ENCODE measurements around the gene PTPRN2. TPM values are rescaled to one million over a fixed set of nuclear protein-coding genes. Genes with fewer than 3 reads are reported as not detected.
"Not testable (repeated sequence)": the region's sequence is repeated elsewhere in the genome, so short reads cannot be mapped to it uniquely, and the experiment has no call there.

The PTPRN2 gene
- total RNA-seq, 2 donors from 2014 or later, result 30.3 to 40.7 TPM

- intact Hi-C loops (cut with DNase I, micrococcal nuclease), result no loop called here
- DNase-seq (no peak), ATAC-seq (no peak)
Observed at GRCh38 chr7:158458716-158459282, 128.8 kb downstream of the PTPRN2 start.

GRCh38 chr7:158458096-158458495 lies 129.5 kb downstream of the PTPRN2 start:
- DNase-seq, result no peak
- no peak for ATAC-seq
- intact Hi-C loops (cut with DNase I, micrococcal nuclease), result no loop called here

- ATAC-seq; intact Hi-C loops (cut with DNase I, micrococcal nuclease); DNase-seq: not testable (repeated sequence)
Observed at GRCh38 chr7:158457586-158457985, 130.0 kb downstream of the PTPRN2 start.

GRCh38 chr7:158454631-158455030 lies 133.0 kb downstream of the PTPRN2 start:
- no peak for DNase-seq
- no peak for ATAC-seq

GRCh38 chr7:158453663-158454062 lies 134.0 kb downstream of the PTPRN2 start:
- intact Hi-C loops (cut with DNase I, micrococcal nuclease), result no loop called here
- no peak for DNase-seq
- no peak for ATAC-seq

More at GRCh38 chr7:158454631-158455030, 133.0 kb downstream of the PTPRN2 start:
- intact Hi-C loops (cut with DNase I, micrococcal nuclease), result no loop called here

- ATAC-seq, result no peak
- DNase-seq, result no peak
- intact Hi-C loops (cut with DNase I, micrococcal nuclease), result no loop called here
Observed at GRCh38 chr7:158452331-158452730, 135.3 kb downstream of the PTPRN2 start.

- no peak for DNase-seq
- intact Hi-C loops (cut with DNase I, micrococcal nuclease), result no loop called here
- no peak for ATAC-seq
Observed at GRCh38 chr7:158450476-158451124, 137.0 kb downstream of the PTPRN2 start.

- no peak for DNase-seq
- intact Hi-C loops (cut with DNase I, micrococcal nuclease), result no loop called here
- no peak for ATAC-seq
Observed at GRCh38 chr7:158449942-158450341, 137.7 kb downstream of the PTPRN2 start.

GRCh38 chr7:158449266-158449665 lies 138.4 kb downstream of the PTPRN2 start:
- DNase-seq, result no peak
- ATAC-seq, result no peak
- intact Hi-C loops (cut with DNase I, micrococcal nuclease), result no loop called here

- DNase-seq (no peak), ATAC-seq (no peak)
- intact Hi-C loops (cut with DNase I, micrococcal nuclease), result no loop called here
Observed at GRCh38 chr7:158448430-158449100, 139.1 kb downstream of the PTPRN2 start.

- no peak for ATAC-seq
Observed at GRCh38 chr7:158447506-158448171, 140.0 kb downstream of the PTPRN2 start.

GRCh38 chr7:158447151-158447505 lies 140.5 kb downstream of the PTPRN2 start:
- intact Hi-C loops (cut with DNase I, micrococcal nuclease), result no loop called here
- ATAC-seq (no peak), DNase-seq (no peak)

More at GRCh38 chr7:158447506-158448171, 140.0 kb downstream of the PTPRN2 start:
- no peak for DNase-seq
- intact Hi-C loops (cut with DNase I, micrococcal nuclease), result no loop called here

GRCh38 chr7:158446706-158447105 lies 140.9 kb downstream of the PTPRN2 start:
- DNase-seq (no peak), ATAC-seq (no peak)
- intact Hi-C loops (cut with DNase I, micrococcal nuclease), result no loop called here

- ATAC-seq (no peak), DNase-seq (no peak)
- intact Hi-C loops (cut with DNase I, micrococcal nuclease), result no loop called here
Observed at GRCh38 chr7:158446281-158446680, 141.3 kb downstream of the PTPRN2 start.

- intact Hi-C loops (cut with DNase I, micrococcal nuclease), result no loop called here
Observed at GRCh38 chr7:158445421-158446175, 142.0 kb downstream of the PTPRN2 start.

GRCh38 chr7:158444501-158445420 lies 142.9 kb downstream of the PTPRN2 start:
- DNase-seq, result no peak
- intact Hi-C loops (cut with DNase I, micrococcal nuclease), result no loop called here
- ATAC-seq, result no peak

More at GRCh38 chr7:158445421-158446175, 142.0 kb downstream of the PTPRN2 start:
- DNase-seq, result no peak
- no peak for ATAC-seq

GRCh38 chr7:158443688-158444483 lies 143.7 kb downstream of the PTPRN2 start:
- DNase-seq (no peak), ATAC-seq (no peak)

More at GRCh38 chr7:158443688-158444483, 143.7 kb downstream of the PTPRN2 start:
- intact Hi-C loops (cut with DNase I, micrococcal nuclease), result no loop called here
